B cell (primary cell): Measurements from ENCODE around the gene STMN3. TPM values are rescaled to one million over a fixed set of nuclear protein-coding genes. Genes with fewer than 3 reads are reported as not detected.

Source experiments
- ATAC-seq: fragments of 200-7000 bp; cut with Tn5 transposase; one replicate; pipeline ENCODE4 v1.10.0; 2021; ENCODE audit warnings: low read depth, mild to moderate bottlenecking, moderate number of reproducible peaks, moderate library complexity
- CTCF ChIA-PET: fragments of 350-600 bp; sonication (Branson Sonifier 250); formaldehyde crosslinking; loops from one replicate; lab custom pipeline; 2021; ENCODE audit warnings: antibody characterized with exemption, inconsistent platforms; lab: Charles Lee
- POLR2A ChIA-PET: fragments of 350-600 bp; sonication (Branson Sonifier 250); formaldehyde crosslinking; loops from one replicate; lab custom pipeline; 2021; ENCODE audit warnings: antibody characterized with exemption; lab: Charles Lee
- DNase-seq: peaks from one replicate; pipeline ENCODE4 v3.0.0; 2013
- H2AFZ ChIP-seq: 2 replicates; pipeline ENCODE4 v1.6.1; 2012; ENCODE audit warnings: mild to moderate bottlenecking, low read depth, low read length; ENCODE audit not compliant: insufficient read depth, poor library complexity, severe bottlenecking
- H3K27ac ChIP-seq, 2 donors: 1 replicate in 1 of 2; 2 replicates in 1 of 2; pipeline ENCODE4 v1.5.1; 2012 to 2013; ENCODE audit warnings: low read length in 2 of 2, mild to moderate bottlenecking in 2 of 2, moderate library complexity in 1 of 2
- H3K27me3 ChIP-seq, 4 experiments: fragments of 200-600 bp in 1 of 4; sonication (generic) in 1 of 4; replicated peaks in 1 of 4; 1 replicate in 2 of 4; 2 replicates in 2 of 4; pipeline versions ENCODE4 v1.6.1 to v1.7.0; 2013 to 2016; ENCODE audit warnings: low read length in 3 of 4, mild to moderate bottlenecking in 2 of 4, mixed read lengths in 1 of 4, moderate library complexity in 1 of 4; ENCODE audit not compliant: insufficient read depth in 4 of 4, control insufficient read depth in 3 of 4; ENCODE audit errors: control extremely low read depth in 1 of 4
- H3K36me3 ChIP-seq, 2 experiments: replicated peaks in 1 of 2; 1 replicate in 1 of 2; 2 replicates in 1 of 2; pipeline versions ENCODE4 v1.6.1 to v1.7.1; 2013; ENCODE audit warnings: low read length in 1 of 2; ENCODE audit not compliant: insufficient read depth in 2 of 2, control insufficient read depth in 1 of 2; ENCODE audit errors: control extremely low read depth in 1 of 2, extremely low read depth in 1 of 2
- H3K4me1 ChIP-seq, 2 donors: fragments of 200-600 bp in 1 of 2; sonication (generic) in 1 of 2; 1 replicate in 1 of 2; 2 replicates in 1 of 2; pipeline versions ENCODE4 v1.5.1 to v1.6.1; 2013 to 2017; ENCODE audit warnings: low read length in 2 of 2; ENCODE audit not compliant: control insufficient read depth in 2 of 2, insufficient read depth in 2 of 2
- H3K4me2 ChIP-seq: replicated peaks from 2 replicates; pipeline ENCODE3; 2012; ENCODE audit warnings: mild to moderate bottlenecking, low read depth, low read length; ENCODE audit not compliant: poor library complexity, severe bottlenecking
- H3K4me3 ChIP-seq, 5 experiments: fragments of 200-600 bp in 1 of 5; sonication (generic) in 1 of 5; 1 replicate in 3 of 5; 2 replicates in 2 of 5; pipeline versions ENCODE4 v1.5.1 to v1.7.0; 2011 to 2016; ENCODE audit warnings: low read length in 4 of 5, mild to moderate bottlenecking in 4 of 5, low read depth in 2 of 5, control low read depth in 1 of 5, moderate library complexity in 1 of 5; ENCODE audit not compliant: insufficient read depth in 1 of 5; ENCODE audit errors: control extremely low read depth in 1 of 5, extremely low read depth in 1 of 5
- H3K79me2 ChIP-seq: fragments of 200-600 bp; sonication (generic); one replicate; pipeline ENCODE4 v1.6.0; 2016; ENCODE audit warnings: low read length; ENCODE audit not compliant: control insufficient read depth, insufficient read depth
- H3K9ac ChIP-seq: fragments of 200-600 bp; sonication (generic); 2 replicates; pipeline ENCODE4 v1.6.1; 2017; ENCODE audit warnings: mild to moderate bottlenecking, low read length, moderate library complexity
- H3K9me3 ChIP-seq, 3 donors: one replicate each; pipeline versions ENCODE4 v1.6.1 to v1.7.1; 2013; ENCODE audit warnings: low read length in 2 of 3; ENCODE audit not compliant: control insufficient read depth in 2 of 3, insufficient read depth in 1 of 3; ENCODE audit errors: control extremely low read depth in 1 of 3
- H4K20me1 ChIP-seq: 2 replicates; pipeline ENCODE4 v1.6.0; 2012; ENCODE audit warnings: mild to moderate bottlenecking, low read length; ENCODE audit not compliant: insufficient read depth, control insufficient read depth, poor library complexity, severe bottlenecking
- H3K27ac Mint-ChIP-seq: one replicate; pipeline ENCODE4 v1.8.0; 2021; ENCODE audit warnings: mixed read lengths
- H3K27me3 Mint-ChIP-seq: one replicate; pipeline ENCODE4 v1.8.0; 2021; ENCODE audit warnings: mixed read lengths
- H3K4me1 Mint-ChIP-seq: one replicate; pipeline ENCODE4 v1.8.0; 2021; ENCODE audit warnings: mixed read lengths
- H3K4me3 Mint-ChIP-seq: one replicate; pipeline ENCODE4 v1.8.0; 2021; ENCODE audit warnings: mixed read lengths
- H3K9me3 Mint-ChIP-seq: one replicate; pipeline ENCODE4 v1.8.0; 2022; ENCODE audit warnings: mixed read lengths; ENCODE audit not compliant: insufficient read depth
- CTCF ChIP-seq: fragments of 200-600 bp; IDR thresholded peaks from one replicate; pipeline ENCODE4 v1.8.0; 2022; ENCODE audit warnings: antibody characterized with exemption, mild to moderate bottlenecking
- EZH2 ChIP-seq: IDR thresholded peaks from 2 replicates; pipeline ENCODE4 v1.6.1; 2012; ENCODE audit warnings: borderline replicate concordance, low read depth, mild to moderate bottlenecking, moderate library complexity, low read length; ENCODE audit not compliant: insufficient read depth, poor library complexity, severe bottlenecking
- WGBS: methylation state at CpG from one replicate; pipeline ENCODE4 v1.1.5; 2013; ENCODE audit warnings: missing lambda C conversion rate; ENCODE audit not compliant: insufficient coverage; 5-methylcytosine and 5-hydroxymethylcytosine counted together
- intact Hi-C: fragments of 100-400 bp; cut with micrococcal nuclease; formaldehyde crosslinking; loops from one replicate; pipeline ENCODE4 v1.10.0; 2022
- polyA plus RNA-seq: library from polyadenylated mRNA; depleted of rRNA; stranded (reverse); fragments of >200 nt; gene quantifications from 2 replicates; pipeline ENCODE4 v1.2.3, GENCODE V29; 2012
- total RNA-seq, 2 donors: library from RNA; stranded (reverse); fragments of 120-200 nt in 1 of 2; gene quantifications; 1 replicate in 1 of 2; 2 replicates in 1 of 2; pipeline versions ENCODE4 v1.2.3 to v1.2.4, GENCODE V29; 2013 to 2022

The STMN3 gene
- total and polyA plus RNA-seq, 2 donors (not counting 1 experiment from before 2014, with no cell fraction given): 35.0 to 59.4 TPM

GRCh38 chr20:63678071-63678470 is 24.8 kb upstream of the STMN3 start:
- Histone ChIP-seq H3K9me3 (no peaks in the 10 kb centered on the region), H3K4me3 (no peak overlapping the region), H3K9ac (no peak overlapping the region), H3K4me1 (no peaks in the 10 kb centered on the region), H3K27ac (no peak overlapping the region), H3K79me2 (no peaks in the 10 kb centered on the region), H4K20me1 (no peaks in the 10 kb centered on the region), H3K36me3 (peaks cover 0 to 9% of the 10 kb centered on the region in 2 experiments), H2AFZ (no peak overlapping the region), H3K27me3 (no peaks in the 10 kb centered on the region), H3K4me2 (no peak overlapping the region)
- H3K4me3 Mint-ChIP-seq: no peak overlapping the region
- no peaks in the 10 kb centered on the region for H3K9me3 Mint-ChIP-seq
- TF ChIP-seq CTCF (no peak), EZH2 (no peak)
- ChIA-PET POLR2A (no interaction called here), CTCF (no interaction called here)
- intact Hi-C loops: no loop called here
- no peaks in the 10 kb centered on the region for H3K27me3 Mint-ChIP-seq
- no peak for DNase-seq
- no peak overlapping the region for H3K27ac Mint-ChIP-seq
- 87% methylated on average over 13 of the region's 13 CpGs for whole genome bisulfite sequencing
- no peaks in the 10 kb centered on the region for H3K4me1 Mint-ChIP-seq
- ATAC-seq: no peak

GRCh38 chr20:63675681-63676368 is 22.6 kb upstream of the STMN3 start:
- Histone ChIP-seq H3K27me3 (no peaks in the 10 kb centered on the region), H3K4me2 (no peak overlapping the region), H4K20me1 (no peaks in the 10 kb centered on the region), H3K36me3 (peaks cover 0 to 13% of the 10 kb centered on the region in 2 experiments), H3K9me3 (no peaks in the 10 kb centered on the region), H3K4me1 (no peaks in the 10 kb centered on the region), H3K4me3 (no peak overlapping the region), H3K27ac (no peak overlapping the region), H2AFZ (no peak overlapping the region), H3K79me2 (no peaks in the 10 kb centered on the region), H3K9ac (no peak overlapping the region)
- intact Hi-C loops: no loop called here
- Mint-ChIP-seq H3K9me3 (no peaks in the 10 kb centered on the region), H3K27me3 (no peaks in the 10 kb centered on the region), H3K4me3 (no peak overlapping the region), H3K27ac (no peak overlapping the region), H3K4me1 (no peaks in the 10 kb centered on the region)
- DNase-seq (no peak), ATAC-seq (no peak)
- TF ChIP-seq EZH2: no peak
- no peak for TF ChIP-seq CTCF
- over 99% methylated on average over 8 of the region's 20 CpGs for WGBS
- POLR2A ChIA-PET: no interaction called here
- CTCF ChIA-PET: no interaction called here
